Breast epithelium (tissue), 3 donors: ENCODE results near the gene CUBN.

Experiments used
- POLR2A ChIP-seq: fragments of 450-650 bp; IDR thresholded peaks from one replicate; pipeline ENCODE4 v1.6.1; 2016; ENCODE audit warnings: antibody characterized with exemption, mild to moderate bottlenecking, moderate library complexity
- POLR2AphosphoS5 ChIP-seq, 3 donors: sonication (generic); formaldehyde crosslinking; IDR thresholded peaks; one replicate each; pipeline ENCODE4 v1.6.1; 2017; ENCODE audit warnings: antibody characterized with exemption in 3 of 3
- TF ChIP-seq, protein P1 (sequence below), 3 donors: fragments of 450-650 bp; IDR thresholded peaks; one replicate each; pipeline ENCODE4 v1.5.1; 2016 to 2017; ENCODE audit warnings: antibody characterized with exemption in 3 of 3, mild to moderate bottlenecking in 3 of 3, moderate library complexity in 3 of 3

DNA sequence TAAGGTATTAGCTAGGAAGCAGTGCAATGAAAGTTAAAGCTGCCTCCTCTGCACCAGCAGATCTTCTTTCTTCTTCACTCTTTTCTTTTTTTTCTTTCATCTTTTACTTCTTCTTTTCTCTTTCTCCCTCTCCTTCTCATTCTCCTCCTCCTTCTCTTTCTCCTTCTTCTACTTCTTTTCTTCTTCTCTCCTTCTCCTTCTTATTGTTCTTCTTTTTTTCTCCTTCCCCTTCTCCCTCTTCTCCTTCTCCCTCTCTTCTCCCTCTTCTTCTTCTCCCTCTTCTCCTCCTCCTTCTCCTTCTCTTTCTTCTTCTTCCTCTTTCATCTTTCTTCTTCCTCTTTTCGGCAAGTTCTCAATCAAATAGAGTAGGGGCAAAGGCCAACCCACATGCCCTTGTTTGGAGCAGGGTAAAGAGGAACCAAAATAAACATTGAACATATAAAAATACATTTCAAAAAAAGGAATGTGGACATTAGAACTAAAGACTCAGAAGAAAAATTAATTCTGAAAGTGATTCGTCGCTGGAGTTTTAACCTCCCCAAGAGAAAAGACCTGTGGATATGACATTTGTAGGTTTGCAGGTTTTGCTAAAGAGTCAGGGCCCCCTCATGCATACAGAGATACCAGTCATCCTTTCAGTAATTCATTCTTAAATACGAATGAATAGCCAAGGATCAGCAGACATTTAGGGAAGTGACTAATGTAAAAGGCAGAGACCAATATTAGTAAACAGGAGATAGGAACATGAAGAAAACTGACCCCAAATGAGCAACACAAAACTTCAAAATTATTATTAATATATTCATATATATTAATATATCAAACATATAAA lies 219.4 kb downstream of the CUBN start:
- no peak for TF ChIP-seq POLR2AphosphoS5 (IDR thresholded peaks at IDR 0.05)
- TF ChIP-seq, protein P1, sequence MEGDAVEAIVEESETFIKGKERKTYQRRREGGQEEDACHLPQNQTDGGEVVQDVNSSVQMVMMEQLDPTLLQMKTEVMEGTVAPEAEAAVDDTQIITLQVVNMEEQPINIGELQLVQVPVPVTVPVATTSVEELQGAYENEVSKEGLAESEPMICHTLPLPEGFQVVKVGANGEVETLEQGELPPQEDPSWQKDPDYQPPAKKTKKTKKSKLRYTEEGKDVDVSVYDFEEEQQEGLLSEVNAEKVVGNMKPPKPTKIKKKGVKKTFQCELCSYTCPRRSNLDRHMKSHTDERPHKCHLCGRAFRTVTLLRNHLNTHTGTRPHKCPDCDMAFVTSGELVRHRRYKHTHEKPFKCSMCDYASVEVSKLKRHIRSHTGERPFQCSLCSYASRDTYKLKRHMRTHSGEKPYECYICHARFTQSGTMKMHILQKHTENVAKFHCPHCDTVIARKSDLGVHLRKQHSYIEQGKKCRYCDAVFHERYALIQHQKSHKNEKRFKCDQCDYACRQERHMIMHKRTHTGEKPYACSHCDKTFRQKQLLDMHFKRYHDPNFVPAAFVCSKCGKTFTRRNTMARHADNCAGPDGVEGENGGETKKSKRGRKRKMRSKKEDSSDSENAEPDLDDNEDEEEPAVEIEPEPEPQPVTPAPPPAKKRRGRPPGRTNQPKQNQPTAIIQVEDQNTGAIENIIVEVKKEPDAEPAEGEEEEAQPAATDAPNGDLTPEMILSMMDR (IDR thresholded peaks at IDR 0.05) = no peak
- TF ChIP-seq POLR2A = no peak
